HG03064 (cell line): ENCODE data around the gene UQCRHL.
"Not testable (repeated sequence)": the region's sequence is repeated elsewhere in the genome, so short reads cannot be mapped to it uniquely, and the experiment has no call there.

ENCODE experiments used
- ATAC-seq: cut with Tn5 transposase; IDR thresholded peaks from one replicate; pipeline ENCODE4 v1.9.1; 2021; ENCODE audit warnings: low read depth; ENCODE audit not compliant: unreplicated experiment

Gene UQCRHL

DNA sequence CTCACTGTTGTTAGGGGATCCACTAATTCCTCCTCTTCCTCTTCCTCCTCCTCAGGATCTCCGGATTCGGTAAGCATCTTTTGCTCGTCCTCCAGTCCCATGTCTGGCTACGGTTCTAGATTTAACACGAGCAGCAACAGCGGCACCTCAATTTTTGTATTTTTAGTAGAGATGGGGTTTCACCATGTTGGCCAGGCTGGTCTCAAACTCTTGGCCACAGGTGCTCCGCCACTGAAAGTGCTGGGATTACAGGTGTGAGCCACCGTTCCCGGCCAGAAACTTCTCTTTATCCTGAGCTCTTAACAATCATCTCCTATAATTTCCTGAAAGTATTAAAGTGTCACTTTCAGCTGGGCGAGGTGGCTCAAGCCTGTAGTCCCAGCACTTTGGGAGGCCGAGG lies at the start of gene UQCRHL:
Gene UQCRHL (minus strand): TSS at position 101 of the 400 bp plus-strand sequence. CDS start 0 bp downstream, at position 101.
- not testable (repeated sequence) for ATAC-seq

GRCh38 chr1:15856888-15857287 lies 49.4 kb upstream of the UQCRHL start:
- ATAC-seq = no peak

- ATAC-seq = no peak
Measured at GRCh38 chr1:15852828-15853302, 45.4 kb upstream of the UQCRHL start.

- no peak for ATAC-seq
Measured at GRCh38 chr1:15852036-15852827, 44.8 kb upstream of the UQCRHL start.

GRCh38 chr1:15851210-15852035 lies 44.0 kb upstream of the UQCRHL start:
- ATAC-seq = no peak

- no peak for ATAC-seq
Measured at GRCh38 chr1:15850471-15851001, 43.1 kb upstream of the UQCRHL start.

- no peak for ATAC-seq
Measured at GRCh38 chr1:15849775-15850324, 42.4 kb upstream of the UQCRHL start.

GRCh38 chr1:15848929-15849774 lies 41.7 kb upstream of the UQCRHL start:
- no peak for ATAC-seq

- peak; percentile 5 for ATAC-seq
Measured at GRCh38 chr1:15848143-15848928, 40.9 kb upstream of the UQCRHL start.

DNA sequence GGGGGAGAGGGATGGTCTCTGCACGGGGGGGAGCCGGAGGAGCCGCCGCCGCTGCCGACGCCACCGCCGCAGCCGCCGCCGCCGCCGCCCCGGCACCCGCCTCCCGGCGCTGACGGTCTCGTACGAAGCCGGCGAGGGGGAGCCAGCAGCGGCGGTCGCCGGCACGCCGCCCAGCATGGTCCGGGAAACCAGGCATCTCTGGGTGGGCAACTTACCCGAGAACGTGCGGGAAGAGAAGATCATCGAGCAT lies 40.4 kb upstream of the UQCRHL start:
- no peak for ATAC-seq

GRCh38 chr1:15847100-15847892 lies 39.8 kb upstream of the UQCRHL start, which contains the start of gene SPEN:
TSS of gene SPEN (plus strand) at chr1:15847707. CDS start at chr1:15848068, 361 bp downstream.
- ATAC-seq = peak; percentile 47

GRCh38 chr1:15846056-15846455 lies 38.6 kb upstream of the UQCRHL start:
- not testable (repeated sequence) for ATAC-seq

DNA sequence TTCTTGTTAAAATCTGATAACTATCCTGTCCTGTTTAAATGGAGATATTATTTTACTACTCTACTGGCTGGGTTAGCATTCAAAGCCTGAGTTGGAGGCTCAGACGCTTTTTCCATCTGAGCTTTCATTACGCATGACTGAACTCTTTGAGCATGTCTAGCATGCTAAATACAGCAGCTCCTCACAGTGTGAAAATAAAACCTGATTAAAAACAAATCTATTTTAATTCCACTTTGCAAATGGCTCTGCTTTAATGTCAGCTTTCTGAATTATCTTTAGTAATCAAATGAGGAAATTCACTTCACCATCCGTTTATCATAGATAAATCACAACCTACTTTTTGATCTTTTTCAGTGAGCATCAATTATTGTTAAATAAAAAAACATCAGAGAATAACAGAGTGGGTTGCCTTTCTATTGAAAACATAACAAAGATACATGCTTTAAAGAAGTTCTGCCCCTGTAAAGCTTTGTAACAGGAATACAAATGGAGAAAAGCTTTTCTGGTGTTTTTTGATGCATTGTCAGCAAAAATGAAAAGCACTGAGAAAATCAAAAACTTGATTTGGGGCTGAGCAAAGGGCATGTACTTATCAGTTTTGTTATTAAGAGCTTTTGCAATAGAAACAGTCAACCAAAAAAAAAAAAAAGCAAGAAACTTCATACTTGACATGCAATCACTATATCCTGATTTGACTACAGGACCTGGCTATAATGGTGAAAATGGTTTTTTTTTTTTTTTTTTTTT lies 36.5 kb upstream of the UQCRHL start:
- ATAC-seq = no peak

- ATAC-seq = no peak
Measured at GRCh38 chr1:15838721-15839120, 31.3 kb upstream of the UQCRHL start.

- no peak for ATAC-seq
Measured at GRCh38 chr1:15837931-15838330, 30.5 kb upstream of the UQCRHL start.

GRCh38 chr1:15836772-15837669 lies 29.6 kb upstream of the UQCRHL start:
- ATAC-seq = no peak

- ATAC-seq = not testable (repeated sequence)
Measured at GRCh38 chr1:15836511-15836771, 29.0 kb upstream of the UQCRHL start.
